HL-60 (cell line): ENCODE results near the gene UPF2.

Experiments used
- DNase-seq, 2 experiments: peaks; one replicate each; pipeline ENCODE4 v3.0.0-alpha.2; 2010 to 2020; ENCODE audit warnings: low read depth in 1 of 2, low spot score in 1 of 2
- H3K27ac ChIP-seq: fragments of 250-450 bp; sonication (Bioruptor Pico); replicated peaks from 2 replicates; pipeline ENCODE4 v1.5.1; 2020; ENCODE audit warnings: mild to moderate bottlenecking, moderate library complexity
- H3K27me3 ChIP-seq: fragments of 250-450 bp; sonication (Bioruptor Pico); 2 replicates; pipeline ENCODE4 v1.5.1; 2021; ENCODE audit warnings: mild to moderate bottlenecking, moderate library complexity; ENCODE audit not compliant: insufficient read depth, poor library complexity, severe bottlenecking
- H3K4me3 ChIP-seq: replicated peaks from 2 replicates; pipeline ENCODE4 v1.5.1; 2011; ENCODE audit warnings: mild to moderate bottlenecking, control low read depth, low read length; ENCODE audit not compliant: insufficient read depth
- CTCF ChIP-seq: IDR thresholded peaks from one replicate; pipeline ENCODE4 v1.5.1; 2011; ENCODE audit warnings: low read length, control low read depth, inconsistent platforms; ENCODE audit not compliant: insufficient read depth
- GABPA ChIP-seq: IDR thresholded peaks from 2 replicates; pipeline ENCODE4 v1.6.1; 2012; ENCODE audit warnings: low read depth
- POLR2AphosphoS5 ChIP-seq: IDR thresholded peaks from 2 replicates; pipeline ENCODE4 v1.6.1; 2012; ENCODE audit warnings: low read depth
- REST ChIP-seq: IDR thresholded peaks from 2 replicates; pipeline ENCODE4 v1.6.1; 2012; ENCODE audit warnings: low read depth; ENCODE audit not compliant: insufficient replicate concordance
- SPI1 ChIP-seq: IDR thresholded peaks from 2 replicates; pipeline ENCODE4 v1.6.1; 2012; ENCODE audit warnings: low read depth, mild to moderate bottlenecking, borderline replicate concordance

UPF2 gene

GRCh38 chr10:11946652-11947051 is 96.0 kb downstream of the UPF2 start:
- no peak for DNase-seq
- H3K27ac ChIP-seq = no peak overlapping the region
- TF ChIP-seq SPI1 (no peak), CTCF (no peak), GABPA (no peak), POLR2AphosphoS5 (no peak), REST (no peak)
- no peaks in the 10 kb centered on the region for H3K27me3 ChIP-seq
- H3K4me3 ChIP-seq = no peak overlapping the region

DNA sequence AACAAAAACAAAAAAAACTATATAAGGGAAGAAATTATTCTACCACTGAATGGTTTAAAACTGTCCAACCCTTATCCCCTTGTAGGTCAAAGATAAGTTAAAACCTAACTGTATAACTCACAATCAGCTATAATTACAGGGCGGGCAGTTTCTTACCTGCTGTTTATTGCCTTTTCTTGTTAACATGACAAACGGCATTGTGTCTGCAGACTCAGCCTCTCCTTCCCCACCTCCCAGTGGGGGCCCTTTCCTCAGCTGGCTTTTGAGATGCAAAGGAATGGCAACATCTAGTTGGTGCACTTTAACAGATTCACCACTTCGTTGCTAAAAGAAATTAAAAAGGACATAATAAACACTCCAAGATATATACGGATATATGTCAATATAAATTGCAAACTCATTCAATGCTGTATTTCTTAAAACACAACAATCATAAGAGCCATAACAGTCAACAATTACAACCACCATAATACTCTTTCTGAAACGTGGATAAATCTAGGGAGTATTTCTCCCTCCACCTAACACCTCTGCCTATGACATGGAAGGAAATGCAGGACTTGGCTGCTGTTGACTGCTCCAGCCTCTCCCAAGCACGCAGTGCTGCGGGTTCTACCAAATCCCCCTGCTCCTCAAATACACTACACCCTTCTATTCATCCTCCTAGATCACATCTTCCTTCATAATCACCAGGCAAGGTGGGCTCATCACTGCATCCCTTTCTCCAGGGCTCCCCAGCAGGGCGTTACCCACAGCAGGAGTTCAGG is 106.0 kb downstream of the UPF2 start:
- DNase-seq = no peak
- no peak overlapping the region for H3K4me3 ChIP-seq
- TF ChIP-seq REST = no peak

DNA sequence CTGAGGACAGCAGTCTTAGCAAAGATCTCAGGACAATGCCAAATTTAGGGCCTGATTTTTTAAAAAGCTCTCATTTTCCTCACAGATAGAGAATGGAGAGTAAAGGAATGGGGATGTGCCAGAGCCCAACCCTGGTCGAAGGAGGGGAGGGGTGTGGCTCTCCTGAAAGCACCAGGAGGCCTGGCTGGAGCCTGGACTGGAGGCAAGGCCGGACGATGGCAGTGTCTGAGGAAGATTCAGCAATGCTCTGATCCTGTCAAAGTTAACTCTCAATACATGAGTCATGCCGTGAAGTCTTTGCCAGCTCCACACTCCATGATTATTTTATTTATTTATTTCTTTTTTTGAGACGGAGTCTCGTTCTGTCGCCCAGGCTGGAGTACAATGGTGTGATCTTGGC is 108.3 kb downstream of the UPF2 start:
- no peaks in the 10 kb centered on the region for H3K27me3 ChIP-seq
- no peak overlapping the region for H3K27ac ChIP-seq
- TF ChIP-seq REST = no peak
- no peak for TF ChIP-seq POLR2AphosphoS5
- no peak for TF ChIP-seq GABPA
- TF ChIP-seq SPI1 = no peak
- TF ChIP-seq CTCF = no peak
- DNase-seq = no peak
- H3K4me3 ChIP-seq = no peak overlapping the region

More for the DNA sequence above, 106.0 kb downstream of the UPF2 start:
- H3K27ac ChIP-seq = no peak overlapping the region
- no peaks in the 10 kb centered on the region for H3K27me3 ChIP-seq
